GM10847 (cell line): ENCODE data around the gene DLX4.

Source experiments
- POLR2A ChIP-seq: IDR thresholded peaks from 2 replicates; pipeline ENCODE4 v1.6.1; 2011; ENCODE audit not compliant: insufficient read length; ENCODE audit errors: extremely low read depth

DLX4 gene

DNA sequence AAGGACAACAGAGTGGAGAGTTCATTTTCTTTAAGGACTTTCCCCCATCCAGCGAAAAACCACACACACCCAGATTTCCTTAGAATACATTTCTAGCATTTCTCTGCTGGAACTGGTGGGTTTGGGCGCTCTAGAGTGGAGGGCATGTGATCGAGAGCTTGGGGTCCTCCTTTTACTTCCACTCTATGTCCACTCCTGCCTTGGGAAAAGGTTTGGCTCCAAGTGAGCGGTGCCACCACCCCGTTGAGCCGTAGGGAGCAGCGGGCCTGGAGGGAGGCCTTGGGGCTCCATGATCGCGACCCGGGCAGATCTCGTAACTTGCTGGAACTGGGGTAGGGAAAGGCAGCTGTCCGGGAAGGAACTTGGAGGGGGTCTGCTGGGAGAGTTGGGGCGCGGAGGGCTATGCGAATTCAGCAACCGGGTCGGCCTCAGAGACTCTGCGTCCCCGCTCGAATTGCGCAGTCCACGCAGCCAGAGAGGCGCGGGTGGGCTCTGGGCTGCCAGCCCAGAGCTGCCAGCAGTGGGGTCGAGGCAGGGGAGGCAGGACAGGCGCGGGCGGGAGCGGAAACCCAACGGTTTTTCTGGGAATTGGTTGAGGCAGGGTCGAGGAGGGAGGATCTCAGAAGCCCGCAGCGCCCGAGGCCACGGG lies 2.3 kb downstream of the DLX4 start:
- TF ChIP-seq POLR2A, result no peak

DNA sequence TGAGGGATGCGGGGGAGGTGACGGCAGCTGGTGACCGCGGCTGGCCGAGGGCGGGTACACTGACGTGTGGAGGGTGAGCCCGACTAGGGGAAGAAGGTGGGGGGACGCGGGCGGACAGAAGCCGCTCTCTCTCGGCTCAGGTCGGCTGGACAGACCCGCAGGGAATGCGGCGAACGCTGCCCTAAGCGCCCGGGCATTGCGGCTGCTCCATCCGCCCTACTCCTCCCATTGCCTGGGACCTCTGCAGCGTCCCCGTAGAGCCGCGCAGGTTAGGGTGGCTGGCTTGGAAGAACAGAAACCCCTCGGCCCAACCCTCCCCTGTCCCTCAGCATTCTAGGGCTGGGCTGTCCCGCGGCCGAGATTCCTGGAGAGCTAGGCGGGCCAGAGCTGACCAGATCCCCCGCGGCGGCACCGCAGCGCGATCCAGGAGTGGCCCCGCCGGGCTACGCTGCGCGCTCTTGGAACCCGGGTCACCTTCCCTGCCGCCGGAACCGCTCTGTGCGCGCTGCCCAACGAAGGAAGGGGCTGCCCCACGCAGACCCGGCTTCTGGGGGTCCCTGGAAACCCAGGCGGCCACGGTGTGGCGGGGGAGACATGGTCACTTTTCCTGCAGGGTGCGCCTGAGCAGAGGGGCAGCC lies 3.0 kb downstream of the DLX4 start:
- TF ChIP-seq POLR2A, result no peak

DNA sequence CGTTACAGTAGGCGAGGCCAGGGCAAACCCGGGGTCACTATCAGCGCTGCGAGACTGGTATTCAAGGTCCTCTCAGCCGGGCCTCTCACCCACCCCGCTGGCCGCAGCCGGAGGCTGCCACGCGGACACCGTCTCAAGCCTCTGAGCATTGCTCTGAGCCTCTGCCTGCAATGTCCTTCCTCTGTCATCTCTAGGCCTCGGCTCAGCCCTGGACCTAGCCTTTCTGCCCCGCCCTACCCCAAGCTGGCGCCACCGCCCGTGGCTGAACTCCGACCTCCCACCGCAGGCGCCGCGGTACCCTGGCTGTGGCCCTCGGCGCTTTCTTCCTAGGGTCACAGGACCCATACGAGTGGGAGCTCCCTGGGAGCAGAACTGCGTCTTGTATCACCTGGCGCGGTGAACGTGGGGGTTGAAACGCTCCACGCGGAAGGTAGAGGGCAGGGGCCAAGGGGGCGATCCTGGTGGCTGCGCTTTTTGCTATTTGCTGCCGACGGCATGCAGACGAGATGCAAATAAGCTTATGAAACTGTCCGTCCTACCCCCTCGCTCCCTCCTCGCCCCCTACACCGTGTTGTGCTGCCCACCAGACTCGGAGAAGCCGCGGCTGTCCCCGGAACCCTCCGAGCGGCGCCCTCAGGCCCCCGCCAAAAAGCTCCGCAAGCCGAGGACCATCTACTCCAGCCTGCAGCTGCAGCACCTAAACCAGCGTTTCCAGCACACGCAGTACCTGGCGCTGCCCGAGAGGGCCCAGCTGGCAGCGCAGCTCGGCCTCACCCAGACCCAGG lies 3.7 kb downstream of the DLX4 start:
- TF ChIP-seq POLR2A, result no peak

DNA sequence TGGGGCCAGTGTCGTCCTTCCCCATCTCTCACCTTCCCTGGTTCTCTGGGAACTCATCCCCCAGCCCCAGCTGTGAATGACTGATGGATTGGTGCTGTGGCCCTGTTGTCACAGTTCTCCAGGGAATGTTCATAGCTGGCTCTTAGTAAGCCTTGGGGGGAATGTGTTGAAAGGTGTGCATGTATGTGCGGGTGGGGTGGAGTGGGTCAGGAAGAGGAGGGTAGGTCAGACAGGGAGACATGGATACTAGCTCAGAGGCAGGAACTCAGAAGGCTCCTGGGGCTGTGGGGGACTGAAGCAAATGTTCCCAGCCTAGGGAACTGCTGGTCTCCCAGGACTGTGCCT lies 4.3 kb downstream of the DLX4 start:
- no peak for TF ChIP-seq POLR2A

DNA sequence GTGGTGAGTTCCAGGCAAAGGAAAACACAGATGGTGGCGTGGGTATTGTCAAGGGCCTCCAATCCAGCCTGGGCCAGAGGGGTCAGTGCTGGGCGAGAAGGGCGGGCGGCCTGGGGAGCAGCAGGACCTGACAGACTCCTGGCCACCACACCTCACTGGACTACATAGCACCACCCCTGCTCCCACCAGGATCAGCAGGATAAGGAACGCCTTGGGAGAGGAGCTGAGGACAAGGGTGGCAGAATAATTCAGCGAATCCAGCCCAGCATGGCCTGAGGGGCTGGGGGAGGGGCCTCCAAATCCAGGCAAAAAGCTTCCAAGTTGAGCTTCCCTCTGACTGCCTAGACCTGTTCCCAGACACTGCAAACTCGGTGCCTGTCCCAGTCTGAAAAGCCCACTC lies 6.5 kb downstream of the DLX4 start:
- TF ChIP-seq POLR2A, result no peak

DNA sequence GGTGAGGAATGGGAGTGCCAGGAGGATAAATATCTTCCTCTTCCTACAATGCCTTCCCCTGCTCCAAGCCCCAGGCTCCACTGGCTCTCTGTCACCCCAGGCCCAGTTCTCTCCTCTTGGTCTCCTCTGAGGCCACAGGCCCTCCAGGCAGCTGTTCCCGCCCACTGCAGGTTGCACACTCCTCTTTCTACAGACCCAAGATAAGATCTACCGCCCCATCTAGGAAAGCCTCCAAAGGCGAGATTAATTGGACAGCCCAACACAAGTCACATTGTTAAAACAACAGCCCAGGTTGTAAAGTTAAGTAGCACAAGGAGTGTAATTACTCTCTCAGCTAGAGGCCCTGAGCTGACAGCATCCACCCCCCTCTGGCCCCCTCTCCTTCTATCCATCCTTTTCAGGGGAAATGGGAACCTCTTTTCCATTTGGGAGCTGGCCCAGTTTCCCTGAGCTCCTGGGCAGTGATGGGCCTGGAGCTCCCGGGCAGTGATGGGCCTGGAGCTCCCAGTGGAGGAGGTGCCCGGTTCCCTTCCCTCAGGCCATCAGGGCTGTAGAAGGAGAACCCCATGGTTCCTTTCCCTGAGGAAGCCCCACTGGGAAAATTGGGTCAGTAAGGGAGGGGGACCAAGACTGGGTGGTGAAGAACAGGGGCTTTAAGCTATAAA lies 7.3 kb downstream of the DLX4 start:
- TF ChIP-seq POLR2A, result no peak

DNA sequence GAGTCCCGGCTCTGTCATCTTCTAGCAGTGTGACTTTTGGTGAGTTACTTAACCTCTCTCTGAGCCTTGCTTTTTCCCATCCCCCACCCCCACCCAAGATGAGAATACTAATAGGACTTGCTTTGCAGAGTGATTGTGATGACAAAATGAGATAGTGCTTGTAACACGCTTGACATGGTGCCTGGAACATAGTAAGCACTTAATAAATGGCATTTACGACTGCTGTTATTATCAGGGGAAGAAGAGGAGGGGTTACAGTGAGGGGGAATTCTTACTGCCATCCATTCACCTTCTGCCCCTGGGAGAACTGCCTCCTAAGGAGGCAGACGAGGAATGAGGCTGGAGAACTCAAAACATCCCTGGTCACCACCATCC lies 7.8 kb downstream of the DLX4 start:
- no peak for TF ChIP-seq POLR2A

DNA sequence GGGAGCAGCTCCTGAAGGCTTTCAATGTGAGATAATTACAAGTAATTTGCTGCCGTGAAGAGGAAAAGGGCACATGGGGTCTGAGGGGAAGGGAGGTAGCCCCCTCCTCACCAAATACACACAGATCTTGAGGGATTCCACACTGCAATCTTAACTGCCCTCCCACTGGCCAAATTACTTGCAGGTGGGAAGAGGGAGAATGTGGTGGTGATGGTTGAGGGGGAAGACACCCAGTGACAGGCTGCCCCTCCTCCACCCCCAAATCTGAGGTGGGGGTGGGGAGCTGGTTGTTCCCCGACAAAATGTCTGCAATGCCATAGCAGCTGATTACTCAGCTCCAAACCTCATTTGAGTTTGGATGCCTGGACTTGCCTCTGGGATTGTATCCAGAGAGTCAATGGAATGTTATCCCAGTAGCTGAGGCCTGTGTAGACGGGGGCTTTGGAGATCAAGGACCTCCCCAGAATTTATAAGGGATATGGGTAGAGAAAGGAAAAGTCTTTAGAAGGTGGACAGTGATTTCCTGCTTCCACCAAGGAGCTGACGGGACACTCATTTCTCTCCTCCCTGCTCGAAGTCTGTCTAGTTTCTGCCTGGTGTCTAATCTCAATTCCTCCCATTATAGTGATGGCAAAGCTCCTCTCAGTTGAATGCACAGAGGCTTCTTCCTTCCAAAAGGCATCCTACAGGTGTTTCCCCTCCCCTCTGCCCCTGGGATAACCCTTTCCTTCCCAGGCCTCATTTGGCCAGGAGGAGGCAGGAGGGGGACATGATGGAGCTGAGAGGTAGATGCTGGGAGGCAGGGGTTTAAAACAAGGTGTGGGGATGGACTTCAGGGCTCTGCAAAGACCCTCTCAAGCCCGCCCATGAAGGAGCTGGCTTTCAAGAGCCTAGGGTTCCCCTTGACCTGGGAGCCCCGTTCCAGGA lies 8.7 kb downstream of the DLX4 start:
- no peak for TF ChIP-seq POLR2A

DNA sequence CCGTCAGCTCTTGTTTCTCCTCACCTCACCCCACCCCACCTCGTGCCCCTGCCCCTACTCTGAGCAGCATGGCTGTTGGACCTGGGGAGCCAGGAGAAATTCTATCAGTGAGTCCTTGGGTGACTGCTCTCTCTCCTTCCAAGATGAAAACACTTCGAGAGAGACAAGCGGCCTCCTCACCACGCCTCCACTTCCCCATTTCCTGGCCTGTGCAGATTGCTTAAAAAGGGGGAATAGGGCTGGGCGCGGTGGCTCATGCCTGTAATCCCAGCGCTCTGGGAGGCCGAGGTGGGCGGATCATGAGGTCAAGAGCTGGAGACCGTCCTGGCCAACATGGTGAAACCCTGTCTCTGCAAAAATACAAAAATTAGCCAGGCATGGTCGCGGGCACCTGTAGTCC lies 9.5 kb downstream of the DLX4 start:
- no peak for TF ChIP-seq POLR2A

DNA sequence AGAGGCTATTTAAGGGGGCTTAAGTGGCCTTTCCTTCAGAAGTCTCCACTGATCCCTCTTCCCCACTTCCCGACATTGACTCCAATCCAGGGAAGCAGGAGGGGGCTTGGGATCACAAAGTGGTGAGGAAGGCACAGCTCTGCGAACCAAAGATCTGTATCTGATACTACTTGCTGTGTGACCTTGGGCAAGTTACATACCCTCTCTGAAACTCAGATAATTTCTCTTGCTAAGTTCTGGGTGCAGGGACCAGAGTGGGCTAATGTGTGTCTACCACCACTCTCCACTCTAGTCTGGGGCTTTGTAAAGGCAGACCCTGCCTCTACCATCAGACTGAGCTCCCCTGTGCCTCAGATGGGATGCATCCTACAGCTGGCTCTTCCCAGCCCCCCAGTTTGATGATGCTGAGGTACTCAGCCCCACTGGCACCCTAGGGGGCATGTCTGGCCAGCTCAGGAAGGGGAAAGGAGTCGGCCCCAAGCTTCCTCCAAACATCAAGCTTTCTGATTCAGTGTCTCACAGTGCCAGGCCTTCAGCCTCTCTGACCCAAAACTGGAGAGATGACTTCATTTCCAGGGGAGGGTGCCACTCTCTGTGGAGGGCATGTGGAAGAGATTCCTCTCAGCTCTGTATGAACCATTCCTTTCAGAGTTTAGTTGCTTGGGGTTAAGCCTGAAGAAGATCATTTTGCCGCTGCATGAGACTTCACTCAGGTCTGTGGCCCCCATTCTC lies 10.9 kb downstream of the DLX4 start:
- TF ChIP-seq POLR2A, result no peak

DNA sequence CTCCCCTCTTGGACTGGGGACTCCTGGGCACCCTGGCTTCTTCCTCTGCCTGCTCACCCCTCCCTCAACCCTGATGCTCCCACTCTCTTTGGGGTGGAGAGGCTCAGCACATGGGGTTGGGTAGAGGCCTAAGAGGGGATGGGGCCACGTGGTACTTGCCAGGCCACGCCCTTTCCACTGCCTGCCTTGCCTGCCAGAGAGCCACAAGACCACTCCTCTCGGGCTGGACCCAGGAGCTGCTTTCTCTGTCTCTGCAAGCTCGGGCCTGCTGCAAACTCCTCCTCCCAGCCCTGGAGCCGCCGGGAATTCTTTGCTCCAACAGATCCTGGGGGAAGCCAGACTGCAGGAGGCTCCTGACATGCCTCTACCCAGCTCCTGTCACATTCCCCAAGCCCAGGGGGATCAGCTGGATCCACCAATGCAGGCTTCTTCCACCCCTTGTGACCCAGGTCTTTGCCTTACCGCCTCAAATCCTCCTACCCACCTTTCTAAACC lies 11.8 kb downstream of the DLX4 start:
- no peak for TF ChIP-seq POLR2A

DNA sequence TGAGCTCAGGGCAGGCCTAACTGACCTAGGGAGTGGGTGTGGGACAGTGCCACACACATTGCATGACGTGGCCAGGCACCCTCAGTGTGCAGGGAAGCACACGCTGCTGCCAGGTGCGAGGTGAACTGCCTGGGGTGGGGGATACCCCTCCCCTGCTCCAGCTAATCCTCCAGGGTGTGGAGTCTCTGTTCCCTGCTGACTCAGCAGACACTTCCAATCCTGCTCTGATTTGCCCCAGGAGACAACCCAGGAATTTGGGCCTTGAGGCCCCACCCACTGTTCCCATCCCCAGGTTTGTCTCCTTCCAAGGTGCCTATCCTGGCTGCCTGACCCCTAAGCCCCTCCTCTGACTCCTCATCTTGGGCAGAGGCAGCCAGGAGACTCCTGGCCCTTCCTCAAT lies 15.3 kb downstream of the DLX4 start:
- TF ChIP-seq POLR2A, result no peak

DNA sequence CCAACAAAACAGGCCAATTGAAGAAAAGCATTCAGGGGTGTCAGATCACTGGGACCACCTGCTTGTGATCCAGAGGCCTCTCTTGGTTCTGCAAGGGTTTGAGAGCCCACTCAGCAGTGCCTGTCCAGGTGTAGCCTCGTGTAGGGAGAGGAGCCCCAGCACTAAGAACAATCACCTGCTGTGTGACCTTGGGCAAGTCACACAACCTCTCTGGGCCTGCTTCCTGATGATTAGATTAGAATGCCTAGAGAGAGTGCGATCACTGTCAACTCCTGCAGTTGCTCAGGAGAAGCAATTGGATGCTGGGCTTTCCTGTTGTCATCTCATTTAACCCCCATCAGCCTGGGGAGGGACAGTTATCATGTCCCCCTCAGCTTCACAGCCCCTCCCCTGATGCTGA lies 15.8 kb downstream of the DLX4 start:
- no peak for TF ChIP-seq POLR2A

DNA sequence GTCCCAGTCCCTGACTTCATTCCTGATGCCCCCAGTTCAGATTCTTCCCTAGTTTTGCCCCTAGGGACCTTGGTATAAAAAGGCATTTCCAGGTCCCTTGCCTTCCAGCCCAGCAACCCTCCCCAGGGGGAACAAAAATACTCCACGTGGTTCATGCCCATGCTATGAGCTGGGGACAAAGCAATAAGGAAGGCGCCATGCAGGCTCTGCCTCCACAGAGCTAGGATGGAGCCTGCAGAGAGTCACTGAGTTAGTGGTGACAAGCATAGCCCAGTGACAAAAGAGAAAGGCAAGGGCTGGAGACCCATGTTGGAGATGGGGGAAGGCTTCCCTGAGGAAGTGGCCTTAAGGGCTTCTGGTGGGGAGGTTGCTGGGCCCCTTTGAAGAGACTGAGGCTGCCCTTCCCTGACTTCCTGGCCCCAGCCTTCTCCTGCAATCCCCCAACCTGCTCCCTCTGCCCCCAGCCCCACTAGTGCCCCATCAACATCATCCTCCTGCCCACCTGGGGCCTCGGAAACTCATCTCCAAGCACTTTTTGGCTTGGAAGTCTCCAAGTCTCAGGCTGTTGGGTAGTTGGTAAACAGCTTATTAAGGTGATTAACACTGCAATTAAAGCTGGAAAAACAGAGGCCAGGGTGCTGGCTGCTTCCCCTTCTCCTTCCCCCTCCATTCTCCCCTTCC lies 16.5 kb downstream of the DLX4 start:
- TF ChIP-seq POLR2A, result no peak
